BJ (cell line): ENCODE measurements around the gene RUSC1. TPM values are rescaled to one million over a fixed set of nuclear protein-coding genes. Genes with fewer than 3 reads are reported as not detected.

ENCODE experiments used
- CTCF ChIA-PET: fragments of 350-600 bp; formaldehyde crosslinking; extraction: SDS; loops from one replicate; lab custom pipeline; 2021; ENCODE audit warnings: antibody characterized with exemption, inconsistent platforms; lab: Yijun Ruan, JAX
- POLR2A ChIA-PET: fragments of 300-600 bp; sonication (Branson Sonifier 250); formaldehyde crosslinking; extraction: SDS; loops from one replicate; lab custom pipeline; 2021; ENCODE audit warnings: antibody characterized with exemption; lab: Charles Lee
- DNase-seq: peaks from one replicate; pipeline ENCODE4 v3.0.0-alpha.2; 2011; ENCODE audit warnings: low read depth
- H3K27me3 ChIP-seq: 2 replicates; pipeline ENCODE4 v1.6.0; 2011; ENCODE audit warnings: low read length; ENCODE audit not compliant: control insufficient read depth, insufficient read depth
- H3K36me3 ChIP-seq: 2 replicates; pipeline ENCODE4 v1.5.1; 2011; ENCODE audit warnings: low read length; ENCODE audit not compliant: control insufficient read depth, insufficient read depth
- H3K4me3 ChIP-seq: 2 replicates; pipeline ENCODE4 v1.5.1; 2011; ENCODE audit warnings: low read depth, mild to moderate bottlenecking, control low read depth, low read length
- polyA plus RNA-seq: library from polyadenylated mRNA; depleted of rRNA; stranded (reverse); fragments of >200 nt; gene quantifications from 2 replicates; pipeline ENCODE4 v1.2.3, GENCODE V29; 2011
- TF ChIP-seq, protein P1 (sequence below): IDR thresholded peaks from 2 replicates; pipeline ENCODE4 v1.5.1; 2011; ENCODE audit warnings: low read depth, mild to moderate bottlenecking, control low read depth, inconsistent platforms, low read length, moderate library complexity; ENCODE audit not compliant: insufficient read depth

Gene RUSC1
- polyA plus RNA-seq, 1 experiment, result 34.1 TPM

DNA sequence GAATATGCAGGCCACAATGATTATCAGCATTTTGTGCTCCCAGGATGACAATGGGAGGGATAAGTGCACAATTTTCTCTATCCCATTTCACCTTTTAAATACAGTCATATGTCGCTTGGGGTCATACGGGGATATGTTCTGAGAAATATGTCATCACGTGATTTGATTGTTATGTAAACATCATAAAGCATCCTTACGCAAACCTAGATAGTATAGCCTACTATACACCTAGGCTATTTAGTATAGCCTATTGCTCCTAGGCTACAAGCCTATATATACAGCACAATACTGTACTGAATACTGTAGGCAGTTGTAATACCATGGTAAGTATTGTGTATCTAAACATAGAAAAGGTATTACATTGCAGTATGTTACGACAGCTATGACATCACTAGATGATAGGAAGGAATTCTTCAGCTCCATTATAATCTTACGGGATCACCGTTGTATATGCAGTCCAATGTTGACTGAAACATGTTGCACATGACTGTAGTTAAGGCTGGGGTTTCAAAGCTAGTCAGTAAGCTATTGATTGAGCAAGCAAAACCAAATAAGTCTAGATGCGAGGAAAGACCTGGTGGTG is 18.9 kb downstream of the RUSC1 start:
- POLR2A ChIA-PET, result no interaction called here
- CTCF ChIA-PET, result interaction anchor here (0.7 to 1.5 kb wide), 3 partner anchors 15 to 63 kb away, joined by 3 to 8 read pairs (median 3); no protein-coding TSS in a partner anchor

GRCh38 chr1:155342842-155343241 is 22.1 kb downstream of the RUSC1 start:
- Histone ChIP-seq H3K36me3 (peaks cover 24% of the 10 kb centered on the region), H3K27me3 (no peaks in the 10 kb centered on the region), H3K4me3 (no peak overlapping the region)
- CTCF ChIA-PET, result interaction anchor here (0.6 to 1.4 kb wide), 2 partner anchors 18 to 770 kb away, joined by 3 to 7 read pairs; no protein-coding TSS in a partner anchor
- no peak for DNase-seq
- POLR2A ChIA-PET, result no interaction called here
- TF ChIP-seq, protein P1, sequence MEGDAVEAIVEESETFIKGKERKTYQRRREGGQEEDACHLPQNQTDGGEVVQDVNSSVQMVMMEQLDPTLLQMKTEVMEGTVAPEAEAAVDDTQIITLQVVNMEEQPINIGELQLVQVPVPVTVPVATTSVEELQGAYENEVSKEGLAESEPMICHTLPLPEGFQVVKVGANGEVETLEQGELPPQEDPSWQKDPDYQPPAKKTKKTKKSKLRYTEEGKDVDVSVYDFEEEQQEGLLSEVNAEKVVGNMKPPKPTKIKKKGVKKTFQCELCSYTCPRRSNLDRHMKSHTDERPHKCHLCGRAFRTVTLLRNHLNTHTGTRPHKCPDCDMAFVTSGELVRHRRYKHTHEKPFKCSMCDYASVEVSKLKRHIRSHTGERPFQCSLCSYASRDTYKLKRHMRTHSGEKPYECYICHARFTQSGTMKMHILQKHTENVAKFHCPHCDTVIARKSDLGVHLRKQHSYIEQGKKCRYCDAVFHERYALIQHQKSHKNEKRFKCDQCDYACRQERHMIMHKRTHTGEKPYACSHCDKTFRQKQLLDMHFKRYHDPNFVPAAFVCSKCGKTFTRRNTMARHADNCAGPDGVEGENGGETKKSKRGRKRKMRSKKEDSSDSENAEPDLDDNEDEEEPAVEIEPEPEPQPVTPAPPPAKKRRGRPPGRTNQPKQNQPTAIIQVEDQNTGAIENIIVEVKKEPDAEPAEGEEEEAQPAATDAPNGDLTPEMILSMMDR, result no peak

More for the DNA sequence above, 18.9 kb downstream of the RUSC1 start:
- no peak for DNase-seq
- no peak overlapping the region for H3K4me3 ChIP-seq
- peaks cover 23% of the 10 kb centered on the region for H3K36me3 ChIP-seq
- H3K27me3 ChIP-seq, result no peaks in the 10 kb centered on the region
- TF ChIP-seq, protein P1, result no peak

GRCh38 chr1:155352631-155353030 is 31.9 kb downstream of the RUSC1 start:
- ChIA-PET POLR2A (no interaction called here), CTCF (interaction anchor here (0.6 to 0.8 kb wide), 2 partner anchors 39 to 59 kb away, joined by 3 read pairs; no protein-coding TSS in a partner anchor)

GRCh38 chr1:155360051-155360450 is 39.4 kb downstream of the RUSC1 start:
- ChIA-PET CTCF (interaction anchor here (0.7 to 1.2 kb wide), 2 partner anchors 10 to 11 kb away, joined by 3 read pairs; no protein-coding TSS in a partner anchor), POLR2A (no interaction called here)
- no peak for DNase-seq
- H3K4me3 ChIP-seq, result no peak overlapping the region
- no peaks in the 10 kb centered on the region for H3K27me3 ChIP-seq
- TF ChIP-seq, protein P1, result no peak
- peaks cover 7% of the 10 kb centered on the region for H3K36me3 ChIP-seq

More at GRCh38 chr1:155352631-155353030, 31.9 kb downstream of the RUSC1 start:
- no peak overlapping the region for H3K4me3 ChIP-seq
- no peak for DNase-seq
- peaks cover 8% of the 10 kb centered on the region for H3K36me3 ChIP-seq
- H3K27me3 ChIP-seq, result no peaks in the 10 kb centered on the region
- TF ChIP-seq, protein P1, result no peak

DNA sequence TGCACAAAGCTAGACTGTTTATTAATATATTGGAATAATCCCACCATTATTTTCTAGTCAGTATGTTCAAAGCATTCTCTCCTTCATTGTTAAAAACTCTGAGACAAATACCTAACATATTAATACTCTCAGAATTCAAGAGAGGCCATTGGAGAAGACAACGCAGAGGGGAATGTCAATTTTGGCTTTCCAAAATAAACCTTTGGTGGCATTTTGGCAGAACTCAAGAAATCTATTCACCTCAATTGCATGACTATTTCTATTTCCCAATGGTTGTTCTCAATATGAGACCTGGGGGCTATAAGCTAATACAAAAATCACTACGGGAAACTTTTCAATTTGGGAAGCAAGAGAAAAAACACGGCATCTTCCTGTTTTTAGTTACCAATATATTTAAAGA is 58.5 kb downstream of the RUSC1 start:
- ChIA-PET POLR2A (no interaction called here), CTCF (no interaction called here)
- Histone ChIP-seq H3K4me3 (no peak overlapping the region), H3K27me3 (no peaks in the 10 kb centered on the region), H3K36me3 (peaks cover 3% of the 10 kb centered on the region; the same call in 1 of the 2 replicates)
- TF ChIP-seq, protein P1, result no peak
- no peak for DNase-seq
